Measurements from ENCODE around the gene C6orf62.
A peak's percentile ranks its signal among the peaks of the same experiment; 100 is the strongest.
"Not testable (repeated sequence)": the region's sequence is repeated elsewhere in the genome, so short reads cannot be mapped to it uniquely, and the experiment has no call there.

C6orf62 gene

DNA sequence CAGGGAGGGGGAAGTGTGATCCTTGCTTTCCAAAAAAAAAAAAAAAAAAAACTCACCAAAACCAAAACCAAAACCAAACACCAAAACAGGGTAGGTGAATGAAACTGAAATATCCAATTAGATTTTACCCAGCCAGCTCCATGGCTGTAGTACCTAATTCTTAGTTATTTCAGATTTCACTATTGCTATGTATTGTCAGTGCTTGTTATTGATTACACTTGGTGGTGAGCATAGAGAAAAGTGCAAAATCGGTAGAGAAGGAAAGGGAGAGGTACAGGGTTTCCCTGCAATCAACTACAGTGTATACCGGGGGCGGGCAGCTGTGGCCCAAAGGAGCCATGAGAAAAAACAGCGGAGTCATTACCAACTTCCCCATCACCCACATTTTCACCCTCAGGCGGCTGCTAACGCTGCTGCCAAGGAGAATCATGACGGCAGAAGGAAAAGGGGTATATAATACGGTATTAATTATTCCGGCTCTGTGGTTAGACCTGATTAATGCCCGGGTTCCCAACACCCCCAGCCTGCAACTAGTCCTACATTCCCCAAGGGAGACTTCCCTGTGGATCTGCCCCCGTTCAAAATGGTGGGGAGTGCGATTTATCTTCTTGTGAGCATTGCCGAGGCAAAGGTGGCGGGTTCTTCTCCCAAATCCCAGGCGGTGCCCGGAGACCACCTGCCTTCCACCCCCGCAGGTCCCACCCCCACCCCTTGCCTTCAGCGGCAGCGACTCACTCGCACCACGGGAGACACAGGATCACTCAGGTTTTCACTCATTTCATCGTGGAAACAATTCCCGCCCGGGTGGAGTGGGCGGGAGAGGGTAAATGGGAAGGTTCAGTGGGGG, at the start of gene C6orf62:
TSS of gene C6orf62 (minus strand) at position 30 of the 847 bp plus-strand sequence. CDS start 486 bp downstream, outside the sequence.
- DNase-seq (ENCODE audit: low spot score) = peak; percentile 80

DNA sequence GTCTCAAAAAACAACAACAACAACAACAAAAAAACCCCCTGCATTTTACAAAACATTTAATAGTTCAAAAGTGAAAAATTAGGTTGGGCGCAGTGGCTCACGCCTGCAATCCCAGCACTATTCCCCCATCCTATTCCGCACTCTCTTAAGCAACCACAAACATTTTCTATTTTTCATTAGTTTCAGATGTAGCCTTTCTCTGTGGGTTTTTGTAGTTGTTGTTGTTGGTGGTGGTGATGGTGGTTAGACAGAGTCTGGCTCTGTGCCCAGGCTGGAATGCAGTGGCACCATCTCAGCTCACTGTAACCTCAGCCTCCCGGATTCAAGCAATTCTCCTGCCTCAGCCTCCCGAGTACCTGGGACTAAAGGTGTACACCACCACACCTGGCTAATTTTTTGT, 49.4 kb upstream of the C6orf62 start:
- DNase-seq (ENCODE audit: low spot score) = no peak

DNA sequence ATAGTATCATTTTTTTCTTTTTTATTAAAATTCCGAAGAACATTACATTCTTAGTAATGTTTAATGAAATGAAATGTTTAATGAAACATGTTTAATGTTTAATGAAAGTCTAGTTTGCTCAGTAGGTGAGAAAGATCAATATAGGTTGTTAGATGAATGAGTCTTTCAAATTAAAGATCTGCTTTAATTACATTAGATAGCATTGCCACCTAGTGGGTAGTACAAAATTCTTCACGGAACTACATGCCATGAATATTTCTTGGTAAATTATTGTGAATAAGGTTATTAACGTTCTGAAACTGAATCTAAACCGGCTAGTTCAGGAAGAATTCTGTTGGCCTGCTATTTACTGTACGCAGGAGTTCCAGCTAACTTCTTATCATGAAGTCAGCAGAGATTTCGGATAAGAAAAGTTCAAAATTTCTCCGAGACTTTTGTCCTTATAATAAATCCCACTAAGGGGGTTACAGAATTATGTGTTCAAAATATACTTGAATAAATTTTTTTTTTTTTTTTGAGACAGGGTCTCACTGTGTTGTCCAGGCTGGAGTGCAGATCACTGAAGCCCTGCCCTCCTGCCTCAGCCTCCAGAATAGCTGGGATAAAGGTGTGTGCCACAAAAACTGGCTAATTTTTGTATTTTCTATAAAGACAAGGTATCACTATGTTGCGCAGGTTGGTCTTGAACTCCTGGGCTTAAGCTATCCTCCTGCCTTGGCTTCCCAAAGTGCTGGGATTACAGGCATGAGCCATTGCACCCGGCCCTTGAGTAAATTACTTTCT, 47.9 kb upstream of the C6orf62 start:
- DNase-seq (ENCODE audit: low spot score) = peak; percentile 71

DNA sequence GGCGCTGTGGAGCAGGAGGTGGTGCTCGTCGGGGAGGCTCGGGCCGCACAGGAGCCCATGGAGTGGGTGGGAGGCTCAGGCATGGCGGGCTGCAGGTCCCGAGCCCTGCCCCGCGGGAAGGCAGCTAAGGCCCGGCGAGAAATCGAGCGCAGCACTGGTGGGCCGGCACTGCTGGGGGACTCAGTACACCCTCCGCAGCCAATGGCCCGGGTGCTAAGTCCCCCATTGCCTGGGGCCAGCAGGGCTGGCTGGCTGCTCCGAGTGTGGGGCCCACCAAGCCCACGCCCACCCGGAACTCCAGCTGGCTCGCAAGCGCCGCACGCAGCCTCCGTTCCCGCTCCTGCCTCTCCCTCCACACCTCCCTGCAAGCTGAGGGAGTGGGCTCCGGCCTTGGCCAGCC, 47.0 kb upstream of the C6orf62 start:
- not testable (repeated sequence) for DNase-seq (ENCODE audit: low spot score)

DNA sequence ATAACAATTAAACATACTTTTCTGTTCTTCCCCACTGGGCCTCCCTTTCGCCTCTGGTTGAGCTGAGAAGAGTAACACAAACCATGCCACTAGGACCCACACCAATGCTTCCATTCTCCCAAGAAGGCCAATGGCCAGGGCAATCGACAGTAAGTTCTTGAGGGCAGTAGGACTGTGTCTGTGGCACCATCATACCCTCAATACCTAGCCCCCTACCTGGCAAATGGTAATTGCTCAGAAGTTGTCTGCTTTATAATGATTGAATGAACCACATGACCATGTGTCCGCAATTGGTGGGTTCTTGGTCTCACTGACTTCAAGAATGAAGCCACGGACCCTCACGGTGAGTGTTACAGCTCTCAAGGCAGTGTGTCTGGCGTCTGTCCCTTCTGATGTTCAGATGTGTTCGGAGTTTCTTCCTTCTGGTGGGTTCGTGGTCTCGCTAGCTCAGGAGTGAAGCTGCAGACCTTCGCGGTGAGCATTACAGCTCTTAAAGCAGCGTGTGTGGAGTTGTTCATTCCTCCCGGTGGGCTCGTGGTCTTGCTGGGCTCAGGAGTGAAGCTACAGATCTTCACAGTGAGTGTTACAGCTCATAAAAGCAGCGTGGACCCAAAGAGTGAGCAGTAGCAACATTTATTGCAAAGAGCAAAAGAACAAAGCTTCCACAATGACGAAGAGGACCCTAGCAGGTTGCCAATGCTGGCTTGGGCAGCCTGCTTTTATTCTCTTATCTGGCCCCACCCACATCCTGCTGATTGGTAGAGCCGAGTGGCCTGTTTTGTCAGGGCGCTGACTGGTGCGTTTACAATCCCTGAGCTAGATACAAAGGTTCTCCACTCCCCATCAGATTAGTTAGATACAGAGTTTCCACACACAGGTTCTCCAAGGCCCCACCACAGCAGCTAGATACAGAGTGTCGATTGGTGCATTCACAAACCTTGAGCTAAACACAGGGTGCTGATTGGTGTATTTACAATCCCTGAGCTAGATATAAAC, 46.2 kb upstream of the C6orf62 start:
- DNase-seq (ENCODE audit: low spot score) = not testable (repeated sequence)

DNA sequence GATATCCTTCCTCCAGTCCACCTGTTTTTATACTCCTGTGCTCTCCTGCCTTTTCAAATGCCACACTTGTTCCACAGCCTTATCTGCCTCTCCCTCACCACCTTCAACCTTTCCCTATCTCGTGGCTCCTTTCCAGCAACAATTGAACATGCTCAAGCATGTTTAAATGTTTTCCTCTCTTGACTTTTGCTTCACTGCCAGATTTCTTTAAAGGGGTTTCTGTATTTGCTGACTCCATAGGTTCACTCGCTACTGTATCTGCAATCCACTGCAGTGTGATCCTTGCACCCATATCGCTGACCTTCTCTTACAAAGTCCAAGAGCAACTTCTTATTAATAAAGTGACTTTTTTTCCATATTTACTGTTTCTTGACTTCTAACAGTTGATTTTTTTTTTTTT, 44.6 kb upstream of the C6orf62 start:
- no peak for DNase-seq (ENCODE audit: low spot score)

DNA sequence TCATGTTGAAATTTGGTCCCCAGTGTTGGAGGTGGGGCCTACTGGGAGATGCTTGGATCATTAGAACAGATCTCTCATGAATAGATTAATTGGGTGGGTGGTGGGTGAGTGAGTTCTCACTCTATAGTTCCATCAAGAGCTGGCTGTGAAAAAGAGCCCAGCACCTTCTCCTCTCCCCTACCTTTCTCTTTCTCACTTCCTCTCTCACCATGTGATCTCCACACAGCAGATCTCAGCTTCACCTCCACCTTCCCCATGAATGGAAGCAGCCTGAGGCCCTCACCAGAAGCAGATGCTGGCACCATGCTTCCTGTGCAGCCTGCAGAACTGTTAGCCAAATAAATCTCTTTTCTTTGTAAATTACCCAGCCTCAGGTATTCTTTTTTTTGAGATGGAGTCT, 42.9 kb upstream of the C6orf62 start:
- DNase-seq (ENCODE audit: low spot score) = no peak

DNA sequence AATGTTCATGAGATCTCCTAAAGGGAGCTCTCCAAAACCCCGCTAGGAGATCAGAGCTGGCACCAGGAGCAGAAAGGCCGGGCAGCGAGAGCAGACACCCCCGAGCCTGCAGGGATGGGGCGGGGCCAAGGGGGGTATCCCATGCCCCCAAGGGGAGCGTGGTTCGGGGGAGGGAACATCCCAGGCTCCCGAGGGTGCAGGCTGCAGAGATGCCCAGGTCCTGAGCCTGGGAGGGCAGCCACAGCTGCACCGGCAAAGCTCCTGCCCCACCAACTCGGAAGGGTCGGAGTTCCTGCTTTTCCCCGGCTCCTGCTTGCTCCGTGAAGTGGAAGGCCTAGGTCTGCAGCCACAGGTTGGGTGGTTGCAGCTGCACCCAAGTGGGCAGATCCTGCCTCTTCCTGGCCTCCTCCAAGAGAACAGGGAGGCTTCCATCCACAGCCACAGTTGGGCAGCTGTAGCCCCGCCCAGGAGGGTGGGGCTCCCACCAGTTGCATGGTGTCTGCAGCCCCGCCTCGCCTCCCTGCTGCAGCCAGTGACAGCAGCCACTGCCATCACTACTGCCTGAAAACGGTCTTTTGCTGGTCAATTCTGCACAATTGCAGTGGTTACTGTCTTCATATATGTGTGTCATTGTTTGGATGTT, 42.4 kb upstream of the C6orf62 start:
- DNase-seq (ENCODE audit: low spot score) = peak; percentile 47

DNA sequence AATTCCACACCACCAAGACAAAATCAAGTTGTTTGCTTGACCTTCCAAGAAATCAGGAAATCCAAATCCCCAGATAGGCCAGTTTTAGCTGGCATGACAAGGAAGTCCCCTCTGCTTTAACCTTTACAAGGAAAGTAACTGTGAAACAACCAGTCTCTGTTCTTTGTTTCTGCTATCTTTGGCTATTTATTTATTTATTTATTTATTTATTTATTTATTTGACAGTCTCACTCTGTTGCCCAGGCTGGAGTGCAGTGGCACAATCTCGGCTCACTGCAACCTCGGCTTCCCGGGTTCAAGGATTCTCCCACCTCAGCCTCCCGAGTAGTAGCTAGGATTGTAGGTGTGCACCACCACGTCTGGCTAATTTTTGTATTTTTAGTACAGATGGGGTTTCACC, 41.3 kb upstream of the C6orf62 start:
- DNase-seq (ENCODE audit: low spot score) = no peak

DNA sequence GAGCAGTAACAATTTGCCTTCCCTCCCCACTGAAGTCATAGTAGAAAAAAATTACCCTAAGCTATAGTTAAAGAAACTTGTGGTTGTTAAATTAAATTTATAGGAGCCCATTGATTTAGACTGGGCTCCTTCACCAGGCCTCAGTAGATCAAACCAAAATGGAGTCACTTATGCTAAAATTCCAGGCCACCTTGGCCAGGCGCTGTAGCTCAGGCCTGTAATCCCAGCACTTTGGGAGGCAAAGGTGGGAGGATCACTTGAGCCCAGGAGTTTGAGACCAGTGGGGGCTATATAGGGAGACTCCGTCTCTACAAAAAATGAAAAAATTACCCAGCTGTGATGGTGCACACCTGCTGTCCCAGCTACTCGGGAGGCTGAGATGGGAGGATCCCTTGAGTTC, 40.8 kb upstream of the C6orf62 start:
- no peak for DNase-seq (ENCODE audit: low spot score)

DNA sequence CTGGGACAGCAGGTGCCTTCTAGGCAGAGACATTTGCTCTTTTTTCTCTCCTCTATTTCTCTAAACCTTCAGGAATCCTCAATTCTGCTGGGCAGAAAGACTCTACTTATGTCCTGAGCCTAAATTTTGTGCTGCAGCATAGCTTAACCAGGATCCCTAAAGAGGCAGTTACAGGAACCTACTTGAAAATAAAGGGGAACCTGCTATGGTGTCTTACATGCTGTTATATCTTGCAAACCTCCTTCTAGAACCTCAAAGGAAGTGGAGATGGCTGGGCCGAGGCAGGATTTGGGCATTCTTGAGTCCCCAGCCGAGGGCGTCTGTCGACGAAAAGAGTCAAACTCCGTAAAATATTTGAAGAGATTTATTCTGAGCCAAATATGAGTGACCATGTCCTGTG, 38.7 kb upstream of the C6orf62 start:
- DNase-seq (ENCODE audit: low spot score) = no peak

DNA sequence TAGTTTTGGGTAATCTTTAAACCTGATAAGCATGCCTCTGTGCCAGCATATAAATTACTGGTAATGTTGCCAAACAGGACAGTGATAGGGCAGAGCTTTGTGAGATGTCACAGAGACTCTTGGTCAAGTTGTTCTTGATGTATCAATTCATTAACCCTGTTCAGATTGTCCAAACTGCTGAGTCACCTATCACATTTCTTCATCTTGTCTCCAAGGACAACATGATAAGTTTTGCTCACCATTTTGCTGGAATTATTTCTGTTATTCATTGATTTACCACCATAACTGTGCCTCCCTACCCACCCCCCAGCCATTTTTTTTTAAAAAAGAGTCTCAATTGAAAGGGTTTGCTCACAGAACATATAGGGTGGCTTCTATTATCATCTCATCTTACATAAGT, 36.3 kb upstream of the C6orf62 start:
- DNase-seq (ENCODE audit: low spot score) = no peak

DNA sequence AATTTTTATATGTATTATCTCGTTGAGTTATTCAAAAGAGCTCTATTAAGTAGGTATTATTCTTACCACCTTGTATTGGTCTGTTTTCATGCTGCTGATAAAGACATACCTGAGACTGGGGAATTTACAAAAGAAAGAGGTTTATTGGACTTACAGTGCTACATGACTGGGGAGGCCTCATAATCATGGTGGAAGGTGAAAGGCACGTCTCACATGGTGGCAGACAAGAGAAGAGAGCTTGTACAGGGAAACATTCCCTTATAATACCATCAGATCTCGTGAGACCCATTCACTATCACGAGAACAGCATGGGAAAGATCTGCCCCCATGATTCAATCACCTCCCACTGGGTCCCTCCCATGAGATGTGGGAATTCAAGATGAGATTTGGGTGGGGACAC, 35.4 kb upstream of the C6orf62 start:
- DNase-seq (ENCODE audit: low spot score) = not testable (repeated sequence)

DNA sequence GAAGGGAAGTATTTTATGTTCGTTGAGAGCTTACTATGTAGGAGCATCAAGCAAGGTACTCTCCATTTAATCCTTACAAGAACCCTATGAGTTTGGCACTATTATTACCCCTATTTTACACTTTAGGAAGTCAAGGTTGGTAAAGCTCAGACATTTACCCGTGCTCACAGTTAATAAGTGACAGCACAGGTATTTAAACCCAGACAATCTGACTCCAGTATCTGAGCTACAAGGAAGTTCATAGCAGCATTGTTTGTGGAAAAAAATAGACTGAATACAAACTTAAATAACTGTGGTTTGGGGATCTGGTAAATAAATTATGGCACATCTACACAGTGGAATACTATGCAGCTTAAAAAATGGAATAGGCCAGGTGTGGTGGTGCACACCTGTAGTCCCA, 34.6 kb upstream of the C6orf62 start:
- no peak for DNase-seq (ENCODE audit: low spot score)

DNA sequence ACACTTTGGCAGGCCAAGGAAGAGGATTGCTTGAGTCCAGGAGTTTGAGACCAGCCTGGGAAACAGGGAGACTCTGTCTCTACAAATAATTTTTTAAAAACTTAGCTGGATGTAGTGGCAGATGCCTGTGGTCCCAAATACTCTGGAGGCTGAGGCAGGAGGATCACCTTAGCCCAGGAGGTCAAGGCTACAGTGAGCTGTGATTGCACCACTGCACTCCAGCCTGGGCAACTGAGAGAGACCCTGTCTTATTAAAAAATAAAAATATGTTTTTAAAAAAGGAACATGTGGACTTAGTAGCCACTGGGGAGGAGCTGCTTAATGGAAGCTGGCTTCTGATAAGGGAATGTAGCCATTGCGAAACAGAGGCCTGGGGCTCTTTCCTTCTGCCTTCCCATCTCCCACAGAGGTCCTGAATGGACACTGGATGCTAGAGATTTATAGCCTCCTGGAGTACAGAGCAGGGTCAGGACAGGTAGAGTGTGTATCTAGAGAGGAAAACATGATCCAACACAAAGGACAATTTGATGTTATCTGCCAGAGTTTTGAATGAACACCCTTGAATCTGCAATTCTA, 34.1 kb upstream of the C6orf62 start:
- no peak for DNase-seq (ENCODE audit: low spot score)

DNA sequence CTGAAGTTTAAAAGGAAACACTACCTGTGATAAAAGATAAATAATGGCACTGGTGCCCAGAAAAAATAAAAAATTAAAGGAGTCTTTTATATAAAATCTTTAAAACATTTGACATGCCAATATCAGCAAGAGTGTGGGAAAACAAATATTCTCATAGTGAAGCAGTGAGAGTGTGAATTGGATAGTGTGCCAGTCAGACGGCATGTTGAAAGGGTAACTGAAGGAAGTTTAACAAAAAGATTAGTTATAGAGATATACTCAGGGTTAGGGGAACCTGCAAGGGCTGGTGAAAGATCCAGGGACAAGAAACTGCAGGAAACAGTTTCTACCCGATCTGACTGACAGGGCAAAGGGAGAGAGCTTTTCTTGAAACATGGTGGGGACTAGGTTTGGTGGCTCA, 33.5 kb upstream of the C6orf62 start:
- no peak for DNase-seq (ENCODE audit: low spot score)

DNA sequence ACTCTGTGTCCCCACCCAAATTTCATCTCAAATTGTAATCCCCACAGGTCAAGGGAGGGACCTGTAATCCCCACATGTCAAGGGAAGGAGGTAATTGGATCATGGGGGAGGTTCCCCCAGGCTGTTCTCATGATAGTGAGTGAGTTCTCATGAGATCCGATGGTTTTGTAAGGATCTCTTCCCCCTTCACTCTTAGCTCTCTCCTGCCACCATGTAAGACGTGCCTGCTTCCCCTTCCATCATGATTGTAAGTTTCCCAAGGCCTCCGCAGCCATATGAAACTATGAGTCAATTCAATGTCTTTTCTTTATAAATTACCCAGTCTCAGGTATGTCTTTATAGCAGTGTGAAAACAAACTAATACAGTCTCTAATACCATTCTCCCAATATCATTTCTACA, 31.9 kb upstream of the C6orf62 start:
- not testable (repeated sequence) for DNase-seq (ENCODE audit: low spot score)

DNA sequence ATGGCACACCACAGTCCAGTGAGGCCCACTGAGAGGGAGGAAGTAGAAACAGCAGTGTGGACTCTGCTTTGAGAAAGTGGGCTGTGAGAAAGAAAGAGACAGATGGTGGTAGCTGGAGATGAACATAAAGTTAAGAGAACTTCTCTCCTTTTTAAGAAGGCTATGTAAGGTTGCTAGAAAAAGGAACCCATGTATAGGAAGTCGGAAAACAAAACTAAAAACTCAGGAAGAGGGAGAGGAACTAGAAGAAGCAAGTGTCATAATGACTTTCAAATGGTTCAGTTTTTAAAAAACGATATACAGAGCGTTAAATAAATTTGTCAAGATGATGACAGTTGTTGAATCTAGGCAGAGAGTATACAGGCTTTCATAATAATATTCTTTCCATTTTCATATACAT, 30.3 kb upstream of the C6orf62 start:
- no peak for DNase-seq (ENCODE audit: low spot score)

DNA sequence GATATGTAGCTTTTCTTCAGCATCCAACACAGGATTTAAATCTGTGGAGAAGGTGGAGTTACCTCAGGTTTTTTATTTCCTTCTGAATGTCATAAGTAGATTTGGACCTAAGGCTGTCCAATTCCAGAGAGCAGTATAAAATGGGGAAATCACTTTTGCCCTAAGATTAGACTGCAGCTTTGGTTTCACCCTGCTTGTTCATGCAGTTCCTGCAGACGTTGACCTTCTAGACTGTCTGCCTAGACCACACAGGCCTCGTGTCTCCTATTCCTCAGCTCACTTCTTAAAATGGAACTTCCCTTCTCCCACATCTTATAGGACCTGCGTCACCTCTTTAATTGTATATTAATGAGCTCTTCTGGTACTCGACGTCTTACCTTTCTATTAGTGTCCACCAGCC, 26.0 kb upstream of the C6orf62 start:
- no peak for DNase-seq (ENCODE audit: low spot score)

DNA sequence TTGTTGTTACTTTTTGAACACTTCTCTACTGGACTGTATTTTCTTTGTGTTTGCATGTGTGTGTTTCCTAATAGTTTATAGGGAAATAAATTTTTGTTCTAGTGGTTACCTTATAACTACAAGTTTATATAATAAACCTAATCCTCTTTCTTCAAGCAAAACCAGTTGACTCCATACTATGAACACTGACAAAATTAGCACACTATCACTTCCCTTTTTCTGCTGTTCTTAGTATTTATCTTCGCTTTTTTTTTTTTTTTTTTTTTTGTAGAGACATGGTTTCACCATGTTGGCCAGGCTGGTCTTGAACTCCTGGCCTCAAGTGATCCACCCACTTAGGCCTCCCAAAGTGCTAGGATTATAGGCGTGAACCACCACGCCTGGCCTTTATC, 25.0 kb upstream of the C6orf62 start:
- peak; percentile 47 for DNase-seq (ENCODE audit: low spot score)

DNA sequence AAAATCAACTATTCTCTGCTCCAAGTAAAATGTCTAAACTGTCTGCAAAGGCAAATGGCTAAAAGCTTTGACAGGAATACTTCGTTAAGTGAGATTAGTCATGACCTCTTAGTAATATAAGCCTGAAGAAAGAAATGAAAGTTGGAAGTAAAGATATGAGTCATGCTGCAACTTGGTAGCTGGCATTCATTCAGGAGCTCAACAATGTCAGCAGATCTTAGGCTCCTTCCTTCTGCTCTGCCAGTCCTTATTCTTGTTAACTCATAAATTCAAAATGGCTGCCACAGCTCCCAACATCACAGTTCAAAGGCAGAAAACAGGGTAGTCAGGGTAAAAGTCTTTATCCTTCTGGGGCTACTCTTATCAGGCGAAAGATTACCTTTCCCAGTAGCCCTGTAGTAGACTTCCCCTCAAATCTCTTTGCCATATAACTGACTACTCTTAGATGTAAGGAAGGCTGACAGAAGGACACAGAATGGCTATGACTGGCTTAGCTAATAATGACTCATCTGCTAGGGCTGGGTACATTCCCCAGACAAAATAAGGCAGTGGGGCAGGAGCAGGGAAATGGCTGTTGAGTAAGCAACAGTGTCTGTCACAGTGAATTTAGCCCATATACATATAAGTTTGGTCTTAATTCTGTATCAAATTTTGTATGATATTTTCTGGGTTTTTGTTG, 24.4 kb upstream of the C6orf62 start:
- no peak for DNase-seq (ENCODE audit: low spot score)

Measured in NAMALWA (cell line).